Type B pancreatic cell (in vitro differentiated cells): ENCODE results near the gene CAMSAP2. TPM values are rescaled to one million over a fixed set of nuclear protein-coding genes. Genes with fewer than 3 reads are reported as not detected.

Experiments used
- DNase-seq: peaks from one replicate; pipeline ENCODE4 v3.0.0; 2021; ENCODE audit warnings: mixed read lengths; ENCODE audit not compliant: unreplicated experiment; ENCODE audit errors: extremely low spot score
- H3K27ac Mint-ChIP-seq: 2 replicates; pipeline ENCODE4 v1.8.0; 2021; ENCODE audit warnings: mild to moderate bottlenecking, mixed read lengths
- H3K27me3 Mint-ChIP-seq: 2 replicates; pipeline ENCODE4 v1.8.0; 2021; ENCODE audit warnings: mixed read lengths
- H3K36me3 Mint-ChIP-seq: 2 replicates; pipeline ENCODE4 v1.8.0; 2021; ENCODE audit warnings: mixed read lengths
- H3K4me1 Mint-ChIP-seq: one replicate; pipeline ENCODE4 v1.8.0; 2021; ENCODE audit warnings: mixed read lengths; ENCODE audit not compliant: unreplicated experiment
- H3K4me3 Mint-ChIP-seq: 2 replicates; pipeline ENCODE4 v1.8.0; 2021; ENCODE audit warnings: mild to moderate bottlenecking, mixed read lengths
- H3K9me3 Mint-ChIP-seq: 2 replicates; pipeline ENCODE4 v1.8.0; 2021; ENCODE audit warnings: mixed read lengths
- CTCF ChIP-seq: fragments of 200-600 bp; sonication (generic); conservative IDR thresholded peaks from 2 replicates; pipeline ENCODE4 v1.5.0; 2021; ENCODE audit warnings: antibody characterized with exemption, mild to moderate bottlenecking
- total RNA-seq: library from RNA; stranded (reverse); gene quantifications from 2 replicates; pipeline ENCODE4 v1.2.1, GENCODE V29; 2021; ENCODE audit warnings: low replicate concordance

CAMSAP2 gene
- total RNA-seq, 1 donor from 2014 or later = 27.4 TPM

- Mint-ChIP-seq H3K27ac (no peak overlapping the region), H3K4me3 (no peak overlapping the region), H3K9me3 (no peaks in the 10 kb centered on the region), H3K4me1 (peaks cover 12% of the 10 kb centered on the region), H3K27me3 (no peaks in the 10 kb centered on the region), H3K36me3 (peaks cover 23% of the 10 kb centered on the region)
- no peak for TF ChIP-seq CTCF
- no peak for DNase-seq
Observed at GRCh38 chr1:200866116-200866515, 127.4 kb downstream of the CAMSAP2 start.

GRCh38 chr1:200866521-200866920 lies 127.8 kb downstream of the CAMSAP2 start:
- Mint-ChIP-seq H3K9me3 (no peaks in the 10 kb centered on the region), H3K4me3 (no peak overlapping the region), H3K4me1 (peaks cover 14% of the 10 kb centered on the region), H3K27ac (no peak overlapping the region), H3K36me3 (peaks cover 23% of the 10 kb centered on the region), H3K27me3 (no peaks in the 10 kb centered on the region)
- no peak for TF ChIP-seq CTCF
- DNase-seq = no peak

- no peak for DNase-seq
- H3K27ac Mint-ChIP-seq = no peak overlapping the region
Observed at GRCh38 chr1:200867018-200867811, 128.5 kb downstream of the CAMSAP2 start.

GRCh38 chr1:200869376-200869752 lies 130.7 kb downstream of the CAMSAP2 start:
- DNase-seq = no peak
- no peaks in the 10 kb centered on the region for H3K27me3 Mint-ChIP-seq
- peaks cover 14% of the 10 kb centered on the region for H3K4me1 Mint-ChIP-seq
- H3K36me3 Mint-ChIP-seq = peaks cover 6% of the 10 kb centered on the region
- H3K9me3 Mint-ChIP-seq = no peaks in the 10 kb centered on the region
- no peak overlapping the region for H3K4me3 Mint-ChIP-seq
- TF ChIP-seq CTCF = no peak
- H3K27ac Mint-ChIP-seq = no peak overlapping the region

More at GRCh38 chr1:200867018-200867811, 128.5 kb downstream of the CAMSAP2 start:
- H3K36me3 Mint-ChIP-seq = peaks cover 19% of the 10 kb centered on the region
- H3K4me3 Mint-ChIP-seq = no peak overlapping the region
- peaks cover 14% of the 10 kb centered on the region for H3K4me1 Mint-ChIP-seq
- no peaks in the 10 kb centered on the region for H3K27me3 Mint-ChIP-seq
- H3K9me3 Mint-ChIP-seq = no peaks in the 10 kb centered on the region
- TF ChIP-seq CTCF = no peak

GRCh38 chr1:200869753-200870391 lies 131.2 kb downstream of the CAMSAP2 start:
- no peak for TF ChIP-seq CTCF

More at GRCh38 chr1:200869753-200870391, 131.2 kb downstream of the CAMSAP2 start:
- Mint-ChIP-seq H3K4me1 (peaks cover 14% of the 10 kb centered on the region), H3K27ac (no peak overlapping the region), H3K27me3 (no peaks in the 10 kb centered on the region), H3K36me3 (peaks cover 4% of the 10 kb centered on the region), H3K4me3 (no peak overlapping the region), H3K9me3 (no peaks in the 10 kb centered on the region)
- DNase-seq = no peak
